HepG2 (cell line): ENCODE measurements around the gene IL1RAPL2. TPM values are rescaled to one million over a fixed set of nuclear protein-coding genes. Genes with fewer than 3 reads are reported as not detected.

Experiments used
- ATAC-seq: fragments of 200-7000 bp; cut with Tn5 transposase; 3 replicates; pipeline ENCODE4 v1.9.1; 2020; ENCODE audit warnings: mild to moderate bottlenecking, moderate library complexity
- BruUV-seq: library from RNA; stranded (reverse); fragments of 400-500 nt; replicated peaks from 2 replicates; lab custom pipeline; 2021; lab: Mats Ljungman, UMichigan
- CTCF ChIA-PET: fragments of 300-600 bp; formaldehyde crosslinking; extraction: SDS; loops from one replicate; lab custom pipeline; 2021; ENCODE audit warnings: low total read pairs, inconsistent platforms, low intra/inter-chr PET ratio; lab: Yijun Ruan, JAX
- POLR2A ChIA-PET: fragments of 350-600 bp; sonication (Branson Sonifier 250); formaldehyde crosslinking; loops from one replicate; lab custom pipeline; 2020; ENCODE audit warnings: antibody characterized with exemption, inconsistent platforms; lab: Yijun Ruan, JAX
- DNase-seq: peaks from one replicate; pipeline ENCODE4 v3.0.0-alpha.2; 2015; ENCODE audit warnings: low spot score
- FAIRE-seq: peaks from 3 replicates; lab custom pipeline; 2011; peaks lifted over from hg19 to GRCh38; lab: Jason Lieb, UNC
- H2AFZ ChIP-seq: one replicate; pipeline ENCODE4 v1.6.1; 2011; ENCODE audit warnings: low read length, inconsistent platforms
- H3K27ac ChIP-seq: fragments of 300-600 bp; 3 replicates; pipeline ENCODE4 v1.8.0; 2011; ENCODE audit warnings: mixed run types, mild to moderate bottlenecking, mixed read lengths, low read length, inconsistent platforms; ENCODE audit not compliant: insufficient read depth; ENCODE audit errors: extremely low read length
- H3K27me3 ChIP-seq, 2 experiments: fragments of 200-600 bp in 1 of 2; 2 replicates in 1 of 2; 3 replicates in 1 of 2; pipeline versions ENCODE4 v1.6.0 to v1.8.0; 2011; ENCODE audit warnings: low read length in 2 of 2, mild to moderate bottlenecking in 2 of 2, moderate library complexity in 2 of 2, inconsistent platforms in 1 of 2; ENCODE audit not compliant: insufficient read depth in 2 of 2, control insufficient read depth in 1 of 2
- H3K36me3 ChIP-seq, 2 experiments: fragments of 200-600 bp in 1 of 2; replicated peaks in 1 of 2; 2 replicates in 1 of 2; 3 replicates in 1 of 2; pipeline versions ENCODE4 v1.5.1 to v1.8.0; 2011; ENCODE audit warnings: low read length in 2 of 2, inconsistent platforms in 1 of 2; ENCODE audit not compliant: insufficient read depth in 2 of 2, control insufficient read depth in 1 of 2
- H3K4me1 ChIP-seq: 2 replicates; pipeline ENCODE4 v1.5.1; 2012; ENCODE audit warnings: low read length, inconsistent platforms; ENCODE audit not compliant: insufficient read depth
- H3K4me2 ChIP-seq: 2 replicates; pipeline ENCODE4 v1.6.0; 2011; ENCODE audit warnings: low read depth, low read length, inconsistent platforms
- H3K4me3 ChIP-seq, 3 experiments: fragments of 200-600 bp in 1 of 3; sonication (generic), shearing (Covaris generic) in 1 of 3; replicated peaks in 1 of 3; 2 replicates each; pipeline ENCODE4 v1.5.1; 2011 to 2016; ENCODE audit warnings: low read length in 3 of 3, inconsistent platforms in 2 of 3, low read depth in 2 of 3, mild to moderate bottlenecking in 2 of 3, control low read depth in 1 of 3, mixed read lengths in 1 of 3; ENCODE audit not compliant: insufficient read depth in 1 of 3
- H3K79me2 ChIP-seq: one replicate; pipeline ENCODE4 v1.6.1; 2011; ENCODE audit warnings: low read length, inconsistent platforms; ENCODE audit not compliant: insufficient read depth
- H3K9ac ChIP-seq: 2 replicates; pipeline ENCODE4 v1.6.0; 2011; ENCODE audit warnings: mild to moderate bottlenecking, low read depth, low read length, inconsistent platforms; ENCODE audit not compliant: insufficient read depth
- H3K9me3 ChIP-seq: 2 replicates; pipeline ENCODE4 v1.5.1; 2012; ENCODE audit warnings: mild to moderate bottlenecking, low read length
- H4K20me1 ChIP-seq: 2 replicates; pipeline ENCODE4 v1.6.0; 2011; ENCODE audit warnings: inconsistent platforms, mild to moderate bottlenecking, low read length, moderate library complexity; ENCODE audit not compliant: insufficient read depth
- CERS6 ChIP-seq: sonication (generic); formaldehyde crosslinking; IDR thresholded peaks from 2 replicates; pipeline ENCODE4 v1.5.0; 2020; ENCODE audit warnings: missing genetic modification reagents
- EED ChIP-seq: sonication (generic); formaldehyde crosslinking; IDR thresholded peaks from 2 replicates; pipeline ENCODE4 v1.5.0; 2020; ENCODE audit warnings: mild to moderate bottlenecking, missing genetic modification reagents
- NR0B2 ChIP-seq: sonication (generic); formaldehyde crosslinking; IDR thresholded peaks from 2 replicates; pipeline ENCODE4 v1.4.0; 2020; ENCODE audit warnings: mild to moderate bottlenecking, missing genetic modification reagents
- SMC3 ChIP-seq: IDR thresholded peaks from 2 replicates; pipeline ENCODE4 v1.6.1; 2011; ENCODE audit warnings: low read length, improper control_type of control experiment
- ZNF766 ChIP-seq: sonication (generic); formaldehyde crosslinking; IDR thresholded peaks from 2 replicates; pipeline ENCODE4 v1.5.0; 2020; ENCODE audit warnings: missing genetic modification reagents, borderline replicate concordance
- WGBS: methylation state at CpG from one replicate; pipeline ENCODE4 v1.1.6; 2017; ENCODE audit warnings: low lambda C conversion rate; 5-methylcytosine and 5-hydroxymethylcytosine counted together
- in situ Hi-C: cut with HindIII; loops from 2 replicates; pipeline ENCODE4 v1.10.0; 2017; ENCODE audit warnings: low pct_unique_long_range_greater_than_20kb; ENCODE audit not compliant: extremely low pct_ligation_motif_present
- intact Hi-C: fragments of 100-400 bp; cut with micrococcal nuclease; formaldehyde crosslinking; loops from one replicate; pipeline ENCODE4 v1.10.0; 2022; ENCODE audit not compliant: unreplicated experiment
- polyA plus RNA-seq, 8 experiments: library from polyadenylated mRNA; depleted of rRNA in 3 of 8; stranded (reverse) in 7 of 8; unstranded in 1 of 8; fragments of >200 nt; fragmentation: Illumina TruSeq in 4 of 8; extraction: Trizol in 4 of 8; gene quantifications; 2 replicates each; pipeline versions ENCODE4 v1.2.1 to v1.2.3, GENCODE V29; 2011 to 2016; ENCODE audit warnings: low read depth in 4 of 8, missing spikeins in 1 of 8, mixed read lengths in 1 of 8; ENCODE audit not compliant: insufficient read depth in 1 of 8
- total RNA-seq, 5 experiments: library from RNA; depleted of rRNA; stranded (reverse); fragments of >200 nt; fragmentation: Illumina TruSeq; extraction: Trizol; gene quantifications; 2 replicates each; pipeline ENCODE4 v1.2.3, GENCODE V29; 2016; ENCODE audit warnings: low read depth in 1 of 5
- TF ChIP-seq, protein P1 (sequence below), 2 experiments: fragments of 450-650 bp in 1 of 2; sonication (generic) in 1 of 2; formaldehyde crosslinking in 1 of 2; IDR thresholded peaks; 2 replicates each; pipeline versions ENCODE4 v1.6.1 to v1.8.0; 2016 to 2022; ENCODE audit warnings: antibody characterized with exemption in 1 of 2, mild to moderate bottlenecking in 1 of 2, missing genetic modification reagents in 1 of 2
- TF ChIP-seq, protein P2 (sequence below): sonication (generic); formaldehyde crosslinking; IDR thresholded peaks from 2 replicates; pipeline ENCODE4 v1.4.0; 2020; ENCODE audit warnings: low read depth, missing genetic modification reagents

Gene IL1RAPL2
- total and polyA plus RNA-seq, 2 of the 13 experiments (the other 11 are each of a cell fraction or from before 2014, with no cell fraction given), result not detected

DNA sequence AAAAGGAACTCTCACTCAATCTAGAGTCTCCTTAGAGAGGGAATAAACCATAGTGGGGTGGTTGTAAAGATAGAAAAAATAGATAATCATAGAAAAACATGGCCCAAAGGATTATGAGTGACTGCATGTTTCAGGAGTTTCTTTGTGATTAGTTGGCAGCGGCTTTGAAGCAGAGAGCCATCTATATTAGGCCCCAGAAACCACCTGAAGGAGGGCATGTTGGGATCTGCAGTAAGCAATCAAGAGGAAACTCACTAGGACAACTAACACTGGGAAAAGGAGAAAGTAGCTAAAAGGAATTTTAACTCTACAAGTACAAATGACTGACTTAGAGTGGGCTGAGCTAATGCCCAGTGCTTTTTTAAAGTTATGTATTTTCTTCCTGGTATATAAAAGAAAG is 987.1 kb downstream of the IL1RAPL2 start (continued):
- TF ChIP-seq, protein P1, sequence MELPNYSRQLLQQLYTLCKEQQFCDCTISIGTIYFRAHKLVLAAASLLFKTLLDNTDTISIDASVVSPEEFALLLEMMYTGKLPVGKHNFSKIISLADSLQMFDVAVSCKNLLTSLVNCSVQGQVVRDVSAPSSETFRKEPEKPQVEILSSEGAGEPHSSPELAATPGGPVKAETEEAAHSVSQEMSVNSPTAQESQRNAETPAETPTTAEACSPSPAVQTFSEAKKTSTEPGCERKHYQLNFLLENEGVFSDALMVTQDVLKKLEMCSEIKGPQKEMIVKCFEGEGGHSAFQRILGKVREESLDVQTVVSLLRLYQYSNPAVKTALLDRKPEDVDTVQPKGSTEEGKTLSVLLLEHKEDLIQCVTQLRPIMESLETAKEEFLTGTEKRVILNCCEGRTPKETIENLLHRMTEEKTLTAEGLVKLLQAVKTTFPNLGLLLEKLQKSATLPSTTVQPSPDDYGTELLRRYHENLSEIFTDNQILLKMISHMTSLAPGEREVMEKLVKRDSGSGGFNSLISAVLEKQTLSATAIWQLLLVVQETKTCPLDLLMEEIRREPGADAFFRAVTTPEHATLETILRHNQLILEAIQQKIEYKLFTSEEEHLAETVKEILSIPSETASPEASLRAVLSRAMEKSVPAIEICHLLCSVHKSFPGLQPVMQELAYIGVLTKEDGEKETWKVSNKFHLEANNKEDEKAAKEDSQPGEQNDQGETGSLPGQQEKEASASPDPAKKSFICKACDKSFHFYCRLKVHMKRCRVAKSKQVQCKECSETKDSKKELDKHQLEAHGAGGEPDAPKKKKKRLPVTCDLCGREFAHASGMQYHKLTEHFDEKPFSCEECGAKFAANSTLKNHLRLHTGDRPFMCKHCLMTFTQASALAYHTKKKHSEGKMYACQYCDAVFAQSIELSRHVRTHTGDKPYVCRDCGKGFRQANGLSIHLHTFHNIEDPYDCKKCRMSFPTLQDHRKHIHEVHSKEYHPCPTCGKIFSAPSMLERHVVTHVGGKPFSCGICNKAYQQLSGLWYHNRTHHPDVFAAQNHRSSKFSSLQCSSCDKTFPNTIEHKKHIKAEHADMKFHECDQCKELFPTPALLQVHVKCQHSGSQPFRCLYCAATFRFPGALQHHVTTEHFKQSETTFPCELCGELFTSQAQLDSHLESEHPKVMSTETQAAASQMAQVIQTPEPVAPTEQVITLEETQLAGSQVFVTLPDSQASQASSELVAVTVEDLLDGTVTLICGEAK (IDR thresholded peaks at IDR 0.05), result no peak
- TF ChIP-seq, protein P1 (CRISPR knock-in tag; IDR thresholded peaks at IDR 0.05), result no peak
- TF ChIP-seq, all 625 proteins: peak for 0

GRCh38 chrX:105564501-105564900 is 998.5 kb downstream of the IL1RAPL2 start:
- H3K4me1 ChIP-seq, result no peaks in the 10 kb centered on the region
- WGBS, result no CpG with 5 or more reads among the region's 1 CpG
- FAIRE-seq, result no peak
- H2AFZ ChIP-seq, result no peak overlapping the region
- H3K36me3 ChIP-seq, result no peaks in the 10 kb centered on the region
- in situ Hi-C loops, result no loop called here
- CTCF ChIA-PET, result no interaction called here
- H3K9me3 ChIP-seq, result no peaks in the 10 kb centered on the region
- no peak overlapping the region for H3K9ac ChIP-seq
- H3K27me3 ChIP-seq, result no peaks in the 10 kb centered on the region
- H3K79me2 ChIP-seq, result no peaks in the 10 kb centered on the region
- no peaks in the 10 kb centered on the region for H4K20me1 ChIP-seq
- DNase-seq, result no peak
- ATAC-seq, result no peak
- H3K4me2 ChIP-seq, result no peak overlapping the region
- no peak overlapping the region for H3K4me3 ChIP-seq
- POLR2A ChIA-PET, result no interaction called here
- H3K27ac ChIP-seq, result no peak overlapping the region
- intact Hi-C loops, result no loop called here
- no TSS peak for BruUV-seq
- TF ChIP-seq ZNF766 (CRISPR knock-in tag) (no peak), SMC3 (no peak), CERS6 (CRISPR knock-in tag) (no peak), EED (no peak), NR0B2 (no peak)
- TF ChIP-seq, protein P2, sequence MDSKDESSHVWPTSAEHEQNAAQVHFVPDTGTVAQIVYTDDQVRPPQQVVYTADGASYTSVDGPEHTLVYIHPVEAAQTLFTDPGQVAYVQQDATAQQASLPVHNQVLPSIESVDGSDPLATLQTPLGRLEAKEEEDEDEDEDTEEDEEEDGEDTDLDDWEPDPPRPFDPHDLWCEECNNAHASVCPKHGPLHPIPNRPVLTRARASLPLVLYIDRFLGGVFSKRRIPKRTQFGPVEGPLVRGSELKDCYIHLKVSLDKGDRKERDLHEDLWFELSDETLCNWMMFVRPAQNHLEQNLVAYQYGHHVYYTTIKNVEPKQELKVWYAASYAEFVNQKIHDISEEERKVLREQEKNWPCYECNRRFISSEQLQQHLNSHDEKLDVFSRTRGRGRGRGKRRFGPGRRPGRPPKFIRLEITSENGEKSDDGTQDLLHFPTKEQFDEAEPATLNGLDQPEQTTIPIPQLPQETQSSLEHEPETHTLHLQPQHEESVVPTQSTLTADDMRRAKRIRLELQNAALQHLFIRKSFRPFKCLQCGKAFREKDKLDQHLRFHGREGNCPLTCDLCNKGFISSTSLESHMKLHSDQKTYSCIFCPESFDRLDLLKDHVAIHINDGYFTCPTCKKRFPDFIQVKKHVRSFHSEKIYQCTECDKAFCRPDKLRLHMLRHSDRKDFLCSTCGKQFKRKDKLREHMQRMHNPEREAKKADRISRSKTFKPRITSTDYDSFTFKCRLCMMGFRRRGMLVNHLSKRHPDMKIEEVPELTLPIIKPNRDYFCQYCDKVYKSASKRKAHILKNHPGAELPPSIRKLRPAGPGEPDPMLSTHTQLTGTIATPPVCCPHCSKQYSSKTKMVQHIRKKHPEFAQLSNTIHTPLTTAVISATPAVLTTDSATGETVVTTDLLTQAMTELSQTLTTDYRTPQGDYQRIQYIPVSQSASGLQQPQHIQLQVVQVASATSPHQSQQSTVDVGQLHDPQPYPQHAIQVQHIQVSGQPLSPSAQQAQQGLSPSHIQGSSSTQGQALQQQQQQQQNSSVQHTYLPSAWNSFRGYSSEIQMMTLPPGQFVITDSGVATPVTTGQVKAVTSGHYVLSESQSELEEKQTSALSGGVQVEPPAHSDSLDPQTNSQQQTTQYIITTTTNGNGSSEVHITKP (CRISPR knock-in tag), result no peak
